Lung (tissue), 12 donors: Measurements from ENCODE around the gene PATJ. TPM values are rescaled to one million over a fixed set of nuclear protein-coding genes. Genes with fewer than 3 reads are reported as not detected.

Experiments used
- ATAC-seq: fragments of 200-7000 bp; cut with Tn5 transposase; one replicate; pipeline ENCODE4 v1.9.1; 2020; ENCODE audit warnings: moderate number of reproducible peaks; ENCODE audit not compliant: insufficient read depth, low FRiP score
- DNase-seq, 3 donors: peaks; one replicate each; pipeline ENCODE4 v3.0.0-alpha.2; 2013 to 2017
- H3K27ac ChIP-seq, 2 donors: one replicate each; pipeline ENCODE4 v1.5.1; 2013; ENCODE audit warnings: mild to moderate bottlenecking in 2 of 2, moderate library complexity in 2 of 2, control low read depth in 1 of 2, inconsistent platforms in 1 of 2, low read depth in 1 of 2, low read length in 1 of 2
- H3K27me3 ChIP-seq, 3 donors: one replicate each; pipeline ENCODE4 v1.5.1; 2013; ENCODE audit warnings: low read length in 2 of 3; ENCODE audit not compliant: control insufficient read depth in 3 of 3, insufficient read depth in 3 of 3
- H3K36me3 ChIP-seq, 4 donors: one replicate each; pipeline ENCODE4 v1.5.1; 2013; ENCODE audit warnings: low read length in 4 of 4, mild to moderate bottlenecking in 1 of 4, moderate library complexity in 1 of 4; ENCODE audit not compliant: control insufficient read depth in 4 of 4, insufficient read depth in 4 of 4
- H3K4me1 ChIP-seq, 5 donors: one replicate each; pipeline ENCODE4 v1.5.1; 2013; ENCODE audit warnings: low read length in 5 of 5, mild to moderate bottlenecking in 2 of 5, moderate library complexity in 1 of 5; ENCODE audit not compliant: control insufficient read depth in 5 of 5, insufficient read depth in 5 of 5
- H3K4me3 ChIP-seq: one replicate; pipeline ENCODE4 v1.5.1; 2013; ENCODE audit warnings: mild to moderate bottlenecking, control low read depth, moderate library complexity
- H3K9ac ChIP-seq, 2 donors: one replicate each; pipeline ENCODE4 v1.5.1; 2013; ENCODE audit warnings: low read length in 2 of 2, control low read depth in 1 of 2; ENCODE audit not compliant: insufficient read depth in 1 of 2
- H3K9me3 ChIP-seq, 4 donors: one replicate each; pipeline ENCODE4 v1.5.1; 2013; ENCODE audit warnings: low read length in 3 of 4, mild to moderate bottlenecking in 1 of 4, moderate library complexity in 1 of 4; ENCODE audit not compliant: control insufficient read depth in 4 of 4, insufficient read depth in 3 of 4
- CTCF ChIP-seq: IDR thresholded peaks from 2 replicates; pipeline ENCODE4 v1.5.1; 2012; ENCODE audit warnings: mild to moderate bottlenecking; ENCODE audit errors: control extremely low read depth, extremely low read depth
- WGBS, 2 donors: extraction: QIAGEN DNeasy Blood & Tissue Kit; methylation state at CpG; one replicate each; pipeline ENCODE4 v1.1.7; 2013; 5-methylcytosine and 5-hydroxymethylcytosine counted together
- polyA plus RNA-seq, 2 donors: library from polyadenylated mRNA; stranded (reverse); fragments of 200-250 nt; gene quantifications; one replicate each; pipeline ENCODE4 v1.2.1, GENCODE V29; 2013
- total RNA-seq, 2 donors: library from RNA; depleted of rRNA in 1 of 2; stranded (reverse); fragments of >200 nt in 1 of 2; gene quantifications; one replicate each; pipeline ENCODE4 v1.2.1, GENCODE V29; 2014 to 2021
- donor health status: control.
- donor health status: control.
- donor health status: Bipolar disorder and iron deficiency.
- donor health status: healthy.
- donor health status: DM: yes; HTN: yes; CAD: no.

PATJ gene
- total and polyA plus RNA-seq, 4 donors: 5.3 to 115 (median 26.8) TPM

GRCh38 chr1:62208087-62208486 lies 465.8 kb downstream of the PATJ start:
- TF ChIP-seq CTCF: no peak
- ATAC-seq (no peak), DNase-seq (no peak)
- no peak overlapping the region for H3K27ac ChIP-seq
- 96 to 97% methylated on average over 5 of the region's 5 CpGs for WGBS, 2 donors
- H3K9ac ChIP-seq: no peak overlapping the region
- H3K27me3 ChIP-seq: no peaks in the 10 kb centered on the region
- no peak overlapping the region for H3K4me3 ChIP-seq
- peaks cover 0 to 12% (median 5%) of the 10 kb centered on the region in 4 donors for H3K9me3 ChIP-seq
- peaks cover 0 to 38% (median 7%) of the 10 kb centered on the region in 4 donors for H3K36me3 ChIP-seq
- no peaks in the 10 kb centered on the region for H3K4me1 ChIP-seq

GRCh38 chr1:62208970-62209369 lies 466.7 kb downstream of the PATJ start:
- no peak for TF ChIP-seq CTCF

GRCh38 chr1:62209931-62210595 lies 467.8 kb downstream of the PATJ start:
- TF ChIP-seq CTCF: no peak
- ATAC-seq: no peak
- WGBS, 2 donors: 77 to 84% methylated on average over 1 of the region's 1 CpG
- H3K9me3 ChIP-seq: peaks cover 0 to 12% (median 5%) of the 10 kb centered on the region in 4 donors
- no peaks in the 10 kb centered on the region for H3K4me1 ChIP-seq
- H3K27me3 ChIP-seq: no peaks in the 10 kb centered on the region
- no peak for DNase-seq
- no peak overlapping the region for H3K4me3 ChIP-seq
- no peak overlapping the region for H3K9ac ChIP-seq
- H3K27ac ChIP-seq: no peak overlapping the region
- peaks cover 0 to 29% (median 7%) of the 10 kb centered on the region in 4 donors for H3K36me3 ChIP-seq

More at GRCh38 chr1:62208970-62209369, 466.7 kb downstream of the PATJ start:
- no peak for ATAC-seq
- Histone ChIP-seq H3K36me3 (peaks cover 0 to 33% (median 7%) of the 10 kb centered on the region in 4 donors), H3K9me3 (peaks cover 0 to 12% (median 5%) of the 10 kb centered on the region in 4 donors), H3K4me1 (no peaks in the 10 kb centered on the region), H3K4me3 (no peak overlapping the region), H3K27ac (no peak overlapping the region), H3K27me3 (no peaks in the 10 kb centered on the region), H3K9ac (no peak overlapping the region)
- DNase-seq: no peak
- 0 to 48% methylated on average over 1 of the region's 1 CpG for WGBS, 2 donors
